ENCODE measurements around the gene PUM2.

The PUM2 gene

DNA sequence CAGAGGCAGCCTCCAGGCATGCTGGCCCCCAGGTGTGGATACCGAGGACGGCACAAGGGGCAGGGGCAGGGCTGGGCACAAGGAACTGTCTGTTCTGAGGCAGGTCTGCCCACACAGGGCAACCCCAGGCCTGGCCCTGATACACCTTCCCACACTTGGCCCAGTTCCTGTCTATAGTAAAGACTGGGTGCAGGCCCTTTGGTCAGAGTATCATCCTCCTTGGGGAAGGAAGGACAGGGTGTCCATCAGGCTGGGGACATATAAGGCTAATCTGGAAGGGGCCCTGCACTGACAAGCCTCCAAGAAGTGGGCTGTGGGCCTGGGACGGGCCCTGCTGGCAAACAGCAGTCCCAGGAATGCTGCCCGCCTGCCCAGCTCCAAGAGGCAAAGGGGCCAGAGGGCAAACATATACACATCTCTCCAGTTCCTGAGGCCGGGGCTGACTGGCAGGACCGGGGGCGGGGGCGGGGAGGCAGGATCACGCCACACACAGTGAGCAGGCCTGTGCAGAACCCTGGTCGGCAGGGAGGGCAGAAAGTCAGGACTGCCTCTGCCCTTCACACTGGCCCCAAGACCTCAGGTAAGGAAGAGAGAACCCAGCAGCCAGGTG is 144.6 kb downstream of the PUM2 start:
- peak overlapping the region; percentile 98 for H3K27ac ChIP-seq (ENCODE audit: low read length)
- peak overlapping the region; percentile 76 for H3K9ac ChIP-seq (ENCODE audit: low read length)
- H3K4me1 ChIP-seq (ENCODE audit: low read length) = peaks cover 59% of the 10 kb centered on the region

DNA sequence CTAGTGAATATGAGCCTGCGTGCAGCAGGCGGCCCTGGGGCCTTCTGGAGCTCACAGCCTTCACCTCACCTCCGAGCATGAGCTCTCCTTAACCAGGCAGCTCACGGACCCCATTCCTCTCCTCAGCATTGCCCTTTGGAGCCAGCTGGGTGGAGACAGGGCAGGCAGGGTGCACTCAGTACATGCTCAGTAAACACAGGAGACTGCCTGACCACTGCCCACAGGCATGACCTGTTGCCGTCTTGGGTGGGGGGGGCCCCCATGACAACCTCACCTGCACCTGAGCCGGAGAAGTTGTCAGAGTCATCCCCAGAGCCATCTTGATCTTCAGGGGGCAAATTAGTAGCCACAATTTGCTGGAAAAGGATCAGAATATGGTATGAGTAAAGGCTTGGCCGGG is 145.6 kb downstream of the PUM2 start:
- Histone ChIP-seq H3K4me1 (ENCODE audit: low read length) (peaks cover 59% of the 10 kb centered on the region), H3K4me3 (ENCODE audit: low read length) (no peak overlapping the region), H3K36me3 (replicated peaks; ENCODE audit: insufficient read depth, low read length) (peaks cover 26% of the 10 kb centered on the region), H3K9me3 (replicated peaks; ENCODE audit: insufficient read depth, low read length) (no peaks in the 10 kb centered on the region), H3K27me3 (replicated peaks; ENCODE audit: insufficient read depth, low read length) (no peaks in the 10 kb centered on the region), H3K9me2 (replicated peaks; ENCODE audit: insufficient read depth, low read length) (no peaks in the 10 kb centered on the region), H3K4me2 (ENCODE audit: low read depth, low read length) (no peak overlapping the region), H4K20me1 (ENCODE audit: insufficient read depth, low read length) (no peaks in the 10 kb centered on the region), H3K27ac (ENCODE audit: low read length) (peak overlapping the region; percentile 98; the same call in 1 of the 2 replicates), H3F3A (ENCODE audit: insufficient read depth, low read length) (peaks cover 81% of the 10 kb centered on the region), H3K79me2 (ENCODE audit: low read length) (peaks cover 79% of the 10 kb centered on the region), H2AFZ (ENCODE audit: low read length) (no peak overlapping the region), H3K9ac (ENCODE audit: low read length) (no peak overlapping the region)
- no peak for DNase-seq
- TF ChIP-seq EZH2 (optimal IDR thresholded peaks at IDR 0.05; ENCODE audit: low read depth, low read length) (no peak), EZH2phosphoT487 (IDR thresholded peaks at IDR 0.05; ENCODE audit: low read length) (no peak)
- TF ChIP-seq, protein P1, sequence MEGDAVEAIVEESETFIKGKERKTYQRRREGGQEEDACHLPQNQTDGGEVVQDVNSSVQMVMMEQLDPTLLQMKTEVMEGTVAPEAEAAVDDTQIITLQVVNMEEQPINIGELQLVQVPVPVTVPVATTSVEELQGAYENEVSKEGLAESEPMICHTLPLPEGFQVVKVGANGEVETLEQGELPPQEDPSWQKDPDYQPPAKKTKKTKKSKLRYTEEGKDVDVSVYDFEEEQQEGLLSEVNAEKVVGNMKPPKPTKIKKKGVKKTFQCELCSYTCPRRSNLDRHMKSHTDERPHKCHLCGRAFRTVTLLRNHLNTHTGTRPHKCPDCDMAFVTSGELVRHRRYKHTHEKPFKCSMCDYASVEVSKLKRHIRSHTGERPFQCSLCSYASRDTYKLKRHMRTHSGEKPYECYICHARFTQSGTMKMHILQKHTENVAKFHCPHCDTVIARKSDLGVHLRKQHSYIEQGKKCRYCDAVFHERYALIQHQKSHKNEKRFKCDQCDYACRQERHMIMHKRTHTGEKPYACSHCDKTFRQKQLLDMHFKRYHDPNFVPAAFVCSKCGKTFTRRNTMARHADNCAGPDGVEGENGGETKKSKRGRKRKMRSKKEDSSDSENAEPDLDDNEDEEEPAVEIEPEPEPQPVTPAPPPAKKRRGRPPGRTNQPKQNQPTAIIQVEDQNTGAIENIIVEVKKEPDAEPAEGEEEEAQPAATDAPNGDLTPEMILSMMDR (IDR thresholded peaks at IDR 0.05; ENCODE audit: low read length) = no peak

More for the DNA sequence above, 144.6 kb downstream of the PUM2 start:
- Histone ChIP-seq H3K36me3 (replicated peaks; ENCODE audit: insufficient read depth, low read length) (peaks cover 22% of the 10 kb centered on the region), H3K9me2 (replicated peaks; ENCODE audit: insufficient read depth, low read length) (no peaks in the 10 kb centered on the region), H3K79me2 (ENCODE audit: low read length) (peaks cover 88% of the 10 kb centered on the region), H2AFZ (ENCODE audit: low read length) (no peak overlapping the region), H3K4me3 (ENCODE audit: low read length) (no peak overlapping the region), H3K4me2 (ENCODE audit: low read depth, low read length) (peak overlapping the region; percentile 87), H3F3A (ENCODE audit: insufficient read depth, low read length) (peaks cover 81% of the 10 kb centered on the region), H4K20me1 (ENCODE audit: insufficient read depth, low read length) (no peaks in the 10 kb centered on the region), H3K9me3 (replicated peaks; ENCODE audit: insufficient read depth, low read length) (no peaks in the 10 kb centered on the region), H3K27me3 (replicated peaks; ENCODE audit: insufficient read depth, low read length) (no peaks in the 10 kb centered on the region)
- DNase-seq = no peak
- TF ChIP-seq, protein P1 (IDR thresholded peaks at IDR 0.05; ENCODE audit: low read length) = no peak
- TF ChIP-seq EZH2phosphoT487 (IDR thresholded peaks at IDR 0.05; ENCODE audit: low read length) (no peak), EZH2 (optimal IDR thresholded peaks at IDR 0.05; ENCODE audit: low read depth, low read length) (no peak)

DNA sequence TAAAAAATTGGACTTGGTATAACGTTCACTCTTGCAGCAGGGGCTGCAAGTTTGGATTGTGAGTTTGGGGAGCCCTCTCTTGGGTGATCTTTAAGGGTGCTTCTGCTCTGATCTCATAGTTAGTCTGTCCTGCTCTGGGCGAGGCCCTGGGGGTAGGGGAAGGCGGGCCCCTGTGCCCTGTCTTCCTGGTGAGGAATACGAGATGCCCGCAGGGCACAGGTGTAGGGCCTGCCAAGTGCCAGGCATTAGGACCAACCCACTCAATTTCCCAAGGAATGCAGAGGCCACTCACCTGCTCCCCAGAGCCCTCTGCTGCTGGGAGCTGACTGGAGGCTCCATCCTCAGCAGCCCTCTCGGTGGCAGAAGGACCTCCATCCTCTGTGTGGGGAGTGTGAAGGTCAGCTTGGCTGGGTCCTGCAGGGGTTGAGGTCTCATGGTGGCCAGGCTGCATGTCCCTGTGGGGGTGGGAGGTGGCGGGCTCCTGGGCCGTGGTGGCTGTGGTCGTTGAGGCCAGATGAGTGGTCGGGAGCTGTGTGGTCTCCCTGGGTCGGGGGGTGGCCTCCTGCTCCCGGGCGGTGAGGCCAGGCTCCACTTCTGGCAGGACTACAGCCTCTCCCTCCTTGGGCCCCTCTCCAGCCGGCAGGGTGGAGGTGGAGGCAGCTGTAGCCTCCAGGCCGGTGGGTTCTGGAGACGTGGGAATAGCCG is 147.0 kb downstream of the PUM2 start:
- TF ChIP-seq, protein P1 (IDR thresholded peaks at IDR 0.05; ENCODE audit: low read length) = no peak
- no peak for TF ChIP-seq EZH2 (optimal IDR thresholded peaks at IDR 0.05; ENCODE audit: low read depth, low read length)
- TF ChIP-seq EZH2phosphoT487 (IDR thresholded peaks at IDR 0.05; ENCODE audit: low read length) = no peak
- Histone ChIP-seq H3K4me1 (ENCODE audit: low read length) (peaks cover 56% of the 10 kb centered on the region), H3K9ac (ENCODE audit: low read length) (no peak overlapping the region), H3K36me3 (replicated peaks; ENCODE audit: insufficient read depth, low read length) (peaks cover 26% of the 10 kb centered on the region), H3F3A (ENCODE audit: insufficient read depth, low read length) (peaks cover 81% of the 10 kb centered on the region), H2AFZ (ENCODE audit: low read length) (no peak overlapping the region), H3K4me3 (ENCODE audit: low read length) (no peak overlapping the region), H3K27me3 (replicated peaks; ENCODE audit: insufficient read depth, low read length) (no peaks in the 10 kb centered on the region), H4K20me1 (ENCODE audit: insufficient read depth, low read length) (no peaks in the 10 kb centered on the region), H3K9me2 (replicated peaks; ENCODE audit: insufficient read depth, low read length) (no peaks in the 10 kb centered on the region), H3K27ac (ENCODE audit: low read length) (no peak overlapping the region), H3K9me3 (replicated peaks; ENCODE audit: insufficient read depth, low read length) (no peaks in the 10 kb centered on the region), H3K79me2 (ENCODE audit: low read length) (peaks cover 65% of the 10 kb centered on the region), H3K4me2 (ENCODE audit: low read depth, low read length) (no peak overlapping the region)
- DNase-seq = no peak

Data from MM.1S (cell line).